Stomach (tissue), 4 donors: Measurements from ENCODE around the gene UTS2.

Experiments used
- CTCF ChIP-seq, 7 experiments: fragments of 450-650 bp in 4 of 7; fragments of 200-600 bp in 3 of 7; sonication (generic) in 3 of 7; IDR thresholded peaks; one replicate each; pipeline ENCODE4 v1.5.1; 2016 to 2019; ENCODE audit warnings: antibody characterized with exemption in 7 of 7, control low read depth in 2 of 7, mild to moderate bottlenecking in 1 of 7
- POLR2A ChIP-seq, 4 donors: fragments of 450-650 bp; IDR thresholded peaks; one replicate each; pipeline ENCODE4 v1.6.1; 2016; ENCODE audit warnings: antibody characterized with exemption in 4 of 4, control low read depth in 2 of 4, mild to moderate bottlenecking in 1 of 4, moderate library complexity in 1 of 4
- POLR2AphosphoS5 ChIP-seq, 3 donors: sonication (generic); formaldehyde crosslinking; IDR thresholded peaks; one replicate each; pipeline ENCODE4 v1.6.1; 2016; ENCODE audit warnings: antibody characterized with exemption in 3 of 3

- no peak for TF ChIP-seq CTCF (IDR thresholded peaks at IDR 0.05)
- TF ChIP-seq POLR2AphosphoS5 (IDR thresholded peaks at IDR 0.05) = no peak
- TF ChIP-seq POLR2A (IDR thresholded peaks at IDR 0.05) = no peak
Observed at GRCh38 chr1:7813677-7814373, 39.0 kb downstream of the UTS2 start.
